Fibroblast of skin of left biceps (primary cell): ENCODE results near the gene PAEP.

ENCODE experiments used
- DNase-seq, 2 experiments: peaks; one replicate each; pipeline ENCODE4 v3.0.0-alpha.2; 2013; ENCODE audit warnings: low read depth in 2 of 2

The PAEP gene

GRCh38 chr9:135579356-135579755 is 17.8 kb downstream of the PAEP start:
- DNase-seq = no peak

GRCh38 chr9:135579889-135580660 is 18.5 kb downstream of the PAEP start:
- no peak for DNase-seq

GRCh38 chr9:135580664-135581380 is 19.3 kb downstream of the PAEP start:
- no peak for DNase-seq

GRCh38 chr9:135581636-135582426 is 20.3 kb downstream of the PAEP start:
- no peak for DNase-seq

GRCh38 chr9:135582541-135582940 is 21.0 kb downstream of the PAEP start:
- no peak for DNase-seq

- no peak for DNase-seq
These were observed 21.6 kb downstream of the PAEP start for GRCh38 chr9:135582966-135583687.

GRCh38 chr9:135583688-135584011 is 22.1 kb downstream of the PAEP start:
- DNase-seq = no peak

- no peak for DNase-seq
These were observed 22.8 kb downstream of the PAEP start for GRCh38 chr9:135584371-135584770.

- no peak for DNase-seq
These were observed 23.4 kb downstream of the PAEP start for GRCh38 chr9:135584934-135585333.

- no peak for DNase-seq
These were observed 25.1 kb downstream of the PAEP start for GRCh38 chr9:135586601-135587109.

GRCh38 chr9:135587658-135588057 is 26.1 kb downstream of the PAEP start:
- DNase-seq = no peak

GRCh38 chr9:135588371-135588770 is 26.8 kb downstream of the PAEP start:
- DNase-seq = no peak

GRCh38 chr9:135588886-135589595 is 27.5 kb downstream of the PAEP start:
- no peak for DNase-seq

- DNase-seq = no peak
These were observed 28.3 kb downstream of the PAEP start for GRCh38 chr9:135589596-135590485.

- DNase-seq = no peak
These were observed 29.0 kb downstream of the PAEP start for GRCh38 chr9:135590486-135591079.

- no peak for DNase-seq
These were observed 30.2 kb downstream of the PAEP start for GRCh38 chr9:135591506-135592330.

- no peak for DNase-seq
These were observed 30.7 kb downstream of the PAEP start for GRCh38 chr9:135592331-135592590.

GRCh38 chr9:135592625-135593024 is 31.1 kb downstream of the PAEP start:
- no peak for DNase-seq

- DNase-seq = no peak
These were observed 34.7 kb downstream of the PAEP start for GRCh38 chr9:135596211-135596610.
